ENCODE measurements around the gene NKD1.

NKD1 gene, protein sequence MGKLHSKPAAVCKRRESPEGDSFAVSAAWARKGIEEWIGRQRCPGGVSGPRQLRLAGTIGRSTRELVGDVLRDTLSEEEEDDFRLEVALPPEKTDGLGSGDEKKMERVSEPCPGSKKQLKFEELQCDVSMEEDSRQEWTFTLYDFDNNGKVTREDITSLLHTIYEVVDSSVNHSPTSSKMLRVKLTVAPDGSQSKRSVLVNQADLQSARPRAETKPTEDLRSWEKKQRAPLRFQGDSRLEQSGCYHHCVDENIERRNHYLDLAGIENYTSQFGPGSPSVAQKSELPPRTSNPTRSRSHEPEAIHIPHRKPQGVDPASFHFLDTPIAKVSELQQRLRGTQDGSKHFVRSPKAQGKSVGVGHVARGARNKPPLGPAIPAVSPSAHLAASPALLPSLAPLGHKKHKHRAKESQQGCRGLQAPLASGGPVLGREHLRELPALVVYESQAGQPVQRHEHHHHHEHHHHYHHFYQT

GRCh38 chr16:50548125-50548908 is at the start of gene NKD1:
NKD1 (plus strand) TSS chr16:50548396; CDS start chr16:50548554, 158 bp downstream.
- in situ Hi-C loops (cut with HindIII; ENCODE audit: low sequenced_read_pairs): no loop called here
- TF ChIP-seq CTCF (IDR thresholded peaks at IDR 0.05; ENCODE audit: low read depth, low read length, missing control alignments): no peak
- DNase-seq (ENCODE audit: low read depth): no peak

DNA sequence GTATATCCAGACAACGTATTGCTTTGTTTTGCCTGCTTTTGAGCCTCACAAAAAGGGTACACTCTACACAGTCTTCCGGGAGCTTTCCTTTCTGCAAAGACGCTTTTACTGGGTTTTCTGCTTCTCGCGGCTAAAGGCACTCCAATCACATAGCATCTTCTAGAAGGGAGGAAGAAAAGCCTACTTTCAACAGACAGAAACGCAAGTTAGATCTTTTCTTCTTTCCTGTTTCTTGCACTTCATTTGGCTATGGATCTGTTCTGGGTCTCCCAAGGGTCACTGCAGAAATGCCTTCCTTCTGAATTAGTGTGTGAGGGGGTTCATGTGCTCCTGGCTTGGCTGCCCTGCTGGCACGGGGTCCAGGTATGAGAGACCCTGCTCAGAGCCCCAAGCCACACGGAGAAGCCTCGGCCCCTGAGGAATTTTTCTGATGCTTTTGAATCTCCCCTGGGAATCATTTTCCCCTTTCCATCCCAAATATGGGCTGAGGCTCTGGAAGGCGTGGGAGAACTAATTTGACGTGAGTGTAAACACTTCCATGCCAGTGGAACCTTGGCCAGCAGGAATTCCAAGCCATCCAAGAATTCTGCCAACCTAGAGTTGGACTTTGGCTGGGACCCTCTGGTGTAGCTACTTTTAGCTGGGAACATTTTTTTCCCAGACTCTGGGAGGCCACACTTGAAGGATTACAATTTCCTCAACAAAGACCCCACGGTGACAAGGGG is 49.6 kb upstream of the NKD1 start:
- H3K4me3 ChIP-seq (ENCODE audit: low read depth, low read length): no peak overlapping the region
- TF ChIP-seq CTCF (IDR thresholded peaks at IDR 0.05; ENCODE audit: low read depth, low read length, missing control alignments): no peak
- in situ Hi-C loops (cut with HindIII; ENCODE audit: low sequenced_read_pairs): loop anchor here (5.0 kb wide), 1 partner anchor 86 kb away; no protein-coding TSS in a partner anchor
- DNase-seq (ENCODE audit: low read depth): no peak

More at GRCh38 chr16:50548125-50548908, at the start of gene NKD1:
- H3K4me3 ChIP-seq (ENCODE audit: low read depth, low read length): peak within 1 kb of the TSS; percentile 47

DNA sequence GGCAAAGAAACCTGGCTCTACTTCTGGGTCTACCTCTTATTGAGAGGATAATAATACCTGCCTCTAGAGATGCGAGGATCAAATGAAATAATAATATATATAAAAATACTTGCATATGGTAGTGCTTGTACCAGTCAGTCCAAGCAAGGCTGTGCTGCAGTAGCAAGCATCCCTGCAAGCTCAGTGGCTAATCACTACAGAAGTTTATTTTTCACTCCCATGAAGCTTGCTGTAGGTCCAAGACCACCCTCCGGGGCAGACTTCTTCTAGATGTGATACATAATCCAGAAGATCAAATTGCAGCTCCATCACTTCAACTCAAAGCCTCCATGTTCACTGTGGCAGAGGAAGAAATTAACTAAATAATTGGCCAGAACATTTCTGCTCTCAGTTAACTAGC is 48.9 kb upstream of the NKD1 start:
- no peak overlapping the region for H3K4me3 ChIP-seq (ENCODE audit: low read depth, low read length)
- DNase-seq (ENCODE audit: low read depth): no peak
- TF ChIP-seq CTCF (IDR thresholded peaks at IDR 0.05; ENCODE audit: low read depth, low read length, missing control alignments): no peak
- in situ Hi-C loops (cut with HindIII; ENCODE audit: low sequenced_read_pairs): loop anchor here (5.0 kb wide), 1 partner anchor 87 kb away; no protein-coding TSS in a partner anchor

DNA sequence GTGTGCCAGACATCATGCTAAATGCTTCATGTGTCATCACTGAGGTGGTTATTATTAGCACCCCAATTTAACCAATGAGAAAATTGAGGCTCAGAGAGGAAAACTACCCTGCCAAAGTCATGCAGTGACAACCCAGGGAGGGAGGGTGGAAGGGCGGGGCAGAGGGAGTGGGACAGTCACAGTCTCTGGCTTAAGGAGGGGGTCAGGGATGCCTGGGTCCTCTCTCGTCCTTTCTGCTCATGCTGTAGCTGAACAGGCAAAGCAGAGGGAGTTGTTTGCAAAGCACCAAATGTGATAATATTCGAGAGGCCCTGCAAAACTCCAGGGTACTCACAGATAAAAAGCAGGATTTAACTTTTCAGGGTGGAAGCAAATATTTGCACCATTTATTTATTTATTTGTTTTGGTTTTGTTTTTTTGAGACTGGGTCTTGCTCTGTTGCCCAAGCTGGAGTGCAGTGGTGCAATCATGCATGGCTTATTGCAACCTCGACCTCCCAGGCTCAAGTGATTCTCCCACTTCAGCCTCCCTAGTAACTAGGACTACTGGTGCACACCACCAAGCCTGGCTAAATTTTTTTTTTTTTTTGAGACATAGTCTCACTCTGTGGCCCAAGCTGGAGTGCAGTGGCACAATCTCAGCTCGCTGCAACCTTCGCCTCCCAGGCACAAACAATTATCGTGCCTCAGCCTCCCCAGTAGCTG is 47.9 kb upstream of the NKD1 start:
- no peak overlapping the region for H3K4me3 ChIP-seq (ENCODE audit: low read depth, low read length)
- no peak for DNase-seq (ENCODE audit: low read depth)
- no peak for TF ChIP-seq CTCF (IDR thresholded peaks at IDR 0.05; ENCODE audit: low read depth, low read length, missing control alignments)
- in situ Hi-C loops (cut with HindIII; ENCODE audit: low sequenced_read_pairs): no loop called here

GRCh38 chr16:50501251-50501650 is 46.9 kb upstream of the NKD1 start:
- DNase-seq (ENCODE audit: low read depth): no peak
- in situ Hi-C loops (cut with HindIII; ENCODE audit: low sequenced_read_pairs): no loop called here
- TF ChIP-seq CTCF (IDR thresholded peaks at IDR 0.05; ENCODE audit: low read depth, low read length, missing control alignments): no peak
- H3K4me3 ChIP-seq (ENCODE audit: low read depth, low read length): no peak overlapping the region

All from astrocyte of the cerebellum (primary cell).